HTR-8/SVneo (cell line): Measurements from ENCODE around the gene OR8K3.

ENCODE experiments used
- DNase-seq: peaks from one replicate; pipeline ENCODE4 v3.0.0; 2011; ENCODE audit warnings: low spot score, mixed read lengths; ENCODE audit not compliant: insufficient read length
- FAIRE-seq: peaks from 2 replicates; lab custom pipeline; 2011; peaks lifted over from hg19 to GRCh38; lab: Jason Lieb, UNC

OR8K3 gene

GRCh38 chr11:56314844-56315243 is at the start of gene OR8K3:
Gene OR8K3 (plus strand): TSS chr11:56315144. CDS start chr11:56318307, 3,163 bp downstream.
- FAIRE-seq (no peak), DNase-seq (no peak)

GRCh38 chr11:56271092-56271491 is 43.9 kb upstream of the OR8K3 start:
- no peak for FAIRE-seq
- DNase-seq: no peak

- DNase-seq: no peak
- FAIRE-seq: no peak
These were observed 41.1 kb upstream of the OR8K3 start, which contains the start of gene OR5T1 for GRCh38 chr11:56273854-56274253. Gene OR5T1 (plus strand): TSS chr11:56274154. CDS start chr11:56275639, 1,485 bp downstream.

GRCh38 chr11:56292154-56292553 is 22.8 kb upstream of the OR8K3 start, which contains the start of gene OR8H1:
Gene OR8H1 (minus strand): TSS chr11:56292254. CDS start chr11:56291062, 1,192 bp downstream.
- FAIRE-seq: no peak
- DNase-seq: no peak

- no peak for FAIRE-seq
- DNase-seq: no peak
These were observed 18.0 kb upstream of the OR8K3 start for GRCh38 chr11:56296898-56297297.

GRCh38 chr11:56307836-56308235 is 7.1 kb upstream of the OR8K3 start:
- FAIRE-seq (no peak), DNase-seq (no peak)

GRCh38 chr11:56331861-56332491 is 17.0 kb downstream of the OR8K3 start:
- DNase-seq (no peak), FAIRE-seq (no peak)

- no peak for DNase-seq
- FAIRE-seq: no peak
These were observed 18.2 kb downstream of the OR8K3 start for GRCh38 chr11:56333156-56333555.

- DNase-seq (no peak), FAIRE-seq (no peak)
These were observed 25.3 kb downstream of the OR8K3 start for GRCh38 chr11:56340289-56340688.

GRCh38 chr11:56345739-56346138 is 30.8 kb downstream of the OR8K3 start, which contains the start of gene OR8K1:
Gene OR8K1 (plus strand): TSS chr11:56346039. CDS start chr11:56346039, 0 bp downstream.
- FAIRE-seq (no peak), DNase-seq (no peak)

- FAIRE-seq (no peak), DNase-seq (no peak)
These were observed 39.0 kb downstream of the OR8K3 start, which contains the start of gene OR8J1 for GRCh38 chr11:56353991-56354390. Gene OR8J1 (plus strand): TSS chr11:56354291. CDS start chr11:56360247, 5,956 bp downstream.
